ENCODE data around the gene PCGF1. TPM values are rescaled to one million over a fixed set of nuclear protein-coding genes. Genes with fewer than 3 reads are reported as not detected.
A peak's percentile ranks its signal among the peaks of the same experiment; 100 is the strongest.

The PCGF1 gene
- total and polyA plus RNA-seq, 9 of the 15 experiments (the other 6 are each of a cell fraction or from before 2014, with no cell fraction given): 20.3 to 45.7 (median 29.3) TPM

DNA sequence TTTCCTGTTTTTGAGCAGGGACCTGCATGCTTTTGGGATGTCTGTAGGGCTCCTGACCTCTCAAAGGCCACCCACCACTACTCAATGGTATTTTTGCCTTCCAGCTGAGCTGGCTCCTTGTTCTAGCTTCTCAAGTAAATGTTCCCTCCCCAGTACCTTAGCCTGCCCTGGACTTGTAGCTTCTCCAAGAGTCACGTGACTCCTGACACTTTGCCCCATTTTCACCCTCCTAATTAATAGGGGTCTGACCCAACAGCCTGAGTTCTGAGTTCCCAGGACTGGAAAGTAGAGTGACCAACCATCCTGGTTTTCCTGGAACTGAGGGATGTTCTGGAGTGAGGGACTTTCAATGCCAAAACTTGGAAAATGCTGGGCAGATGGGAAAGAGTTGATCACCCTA, 12.1 kb downstream of the PCGF1 start (continued):
- TF ChIP-seq, protein P1, sequence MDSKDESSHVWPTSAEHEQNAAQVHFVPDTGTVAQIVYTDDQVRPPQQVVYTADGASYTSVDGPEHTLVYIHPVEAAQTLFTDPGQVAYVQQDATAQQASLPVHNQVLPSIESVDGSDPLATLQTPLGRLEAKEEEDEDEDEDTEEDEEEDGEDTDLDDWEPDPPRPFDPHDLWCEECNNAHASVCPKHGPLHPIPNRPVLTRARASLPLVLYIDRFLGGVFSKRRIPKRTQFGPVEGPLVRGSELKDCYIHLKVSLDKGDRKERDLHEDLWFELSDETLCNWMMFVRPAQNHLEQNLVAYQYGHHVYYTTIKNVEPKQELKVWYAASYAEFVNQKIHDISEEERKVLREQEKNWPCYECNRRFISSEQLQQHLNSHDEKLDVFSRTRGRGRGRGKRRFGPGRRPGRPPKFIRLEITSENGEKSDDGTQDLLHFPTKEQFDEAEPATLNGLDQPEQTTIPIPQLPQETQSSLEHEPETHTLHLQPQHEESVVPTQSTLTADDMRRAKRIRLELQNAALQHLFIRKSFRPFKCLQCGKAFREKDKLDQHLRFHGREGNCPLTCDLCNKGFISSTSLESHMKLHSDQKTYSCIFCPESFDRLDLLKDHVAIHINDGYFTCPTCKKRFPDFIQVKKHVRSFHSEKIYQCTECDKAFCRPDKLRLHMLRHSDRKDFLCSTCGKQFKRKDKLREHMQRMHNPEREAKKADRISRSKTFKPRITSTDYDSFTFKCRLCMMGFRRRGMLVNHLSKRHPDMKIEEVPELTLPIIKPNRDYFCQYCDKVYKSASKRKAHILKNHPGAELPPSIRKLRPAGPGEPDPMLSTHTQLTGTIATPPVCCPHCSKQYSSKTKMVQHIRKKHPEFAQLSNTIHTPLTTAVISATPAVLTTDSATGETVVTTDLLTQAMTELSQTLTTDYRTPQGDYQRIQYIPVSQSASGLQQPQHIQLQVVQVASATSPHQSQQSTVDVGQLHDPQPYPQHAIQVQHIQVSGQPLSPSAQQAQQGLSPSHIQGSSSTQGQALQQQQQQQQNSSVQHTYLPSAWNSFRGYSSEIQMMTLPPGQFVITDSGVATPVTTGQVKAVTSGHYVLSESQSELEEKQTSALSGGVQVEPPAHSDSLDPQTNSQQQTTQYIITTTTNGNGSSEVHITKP (IDR thresholded peaks at IDR 0.05; ENCODE audit: partially characterized antibody): no peak
- TF ChIP-seq SIN3A (IDR thresholded peaks at IDR 0.05; ENCODE audit: borderline replicate concordance in 2 of 2, control insufficient read depth in 1 of 2, low read depth in 2 of 2, low read length in 2 of 2): no peak
- TF ChIP-seq CXXC5 (CRISPR knock-in tag; IDR thresholded peaks at IDR 0.05): no peak
- TF ChIP-seq, protein P2, sequence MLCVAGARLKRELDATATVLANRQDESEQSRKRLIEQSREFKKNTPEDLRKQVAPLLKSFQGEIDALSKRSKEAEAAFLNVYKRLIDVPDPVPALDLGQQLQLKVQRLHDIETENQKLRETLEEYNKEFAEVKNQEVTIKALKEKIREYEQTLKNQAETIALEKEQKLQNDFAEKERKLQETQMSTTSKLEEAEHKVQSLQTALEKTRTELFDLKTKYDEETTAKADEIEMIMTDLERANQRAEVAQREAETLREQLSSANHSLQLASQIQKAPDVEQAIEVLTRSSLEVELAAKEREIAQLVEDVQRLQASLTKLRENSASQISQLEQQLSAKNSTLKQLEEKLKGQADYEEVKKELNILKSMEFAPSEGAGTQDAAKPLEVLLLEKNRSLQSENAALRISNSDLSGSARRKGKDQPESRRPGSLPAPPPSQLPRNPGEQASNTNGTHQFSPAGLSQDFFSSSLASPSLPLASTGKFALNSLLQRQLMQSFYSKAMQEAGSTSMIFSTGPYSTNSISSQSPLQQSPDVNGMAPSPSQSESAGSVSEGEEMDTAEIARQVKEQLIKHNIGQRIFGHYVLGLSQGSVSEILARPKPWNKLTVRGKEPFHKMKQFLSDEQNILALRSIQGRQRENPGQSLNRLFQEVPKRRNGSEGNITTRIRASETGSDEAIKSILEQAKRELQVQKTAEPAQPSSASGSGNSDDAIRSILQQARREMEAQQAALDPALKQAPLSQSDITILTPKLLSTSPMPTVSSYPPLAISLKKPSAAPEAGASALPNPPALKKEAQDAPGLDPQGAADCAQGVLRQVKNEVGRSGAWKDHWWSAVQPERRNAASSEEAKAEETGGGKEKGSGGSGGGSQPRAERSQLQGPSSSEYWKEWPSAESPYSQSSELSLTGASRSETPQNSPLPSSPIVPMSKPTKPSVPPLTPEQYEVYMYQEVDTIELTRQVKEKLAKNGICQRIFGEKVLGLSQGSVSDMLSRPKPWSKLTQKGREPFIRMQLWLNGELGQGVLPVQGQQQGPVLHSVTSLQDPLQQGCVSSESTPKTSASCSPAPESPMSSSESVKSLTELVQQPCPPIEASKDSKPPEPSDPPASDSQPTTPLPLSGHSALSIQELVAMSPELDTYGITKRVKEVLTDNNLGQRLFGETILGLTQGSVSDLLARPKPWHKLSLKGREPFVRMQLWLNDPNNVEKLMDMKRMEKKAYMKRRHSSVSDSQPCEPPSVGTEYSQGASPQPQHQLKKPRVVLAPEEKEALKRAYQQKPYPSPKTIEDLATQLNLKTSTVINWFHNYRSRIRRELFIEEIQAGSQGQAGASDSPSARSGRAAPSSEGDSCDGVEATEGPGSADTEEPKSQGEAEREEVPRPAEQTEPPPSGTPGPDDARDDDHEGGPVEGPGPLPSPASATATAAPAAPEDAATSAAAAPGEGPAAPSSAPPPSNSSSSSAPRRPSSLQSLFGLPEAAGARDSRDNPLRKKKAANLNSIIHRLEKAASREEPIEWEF (CRISPR knock-in tag; IDR thresholded peaks at IDR 0.05): no peak
- no peak for TF ChIP-seq BCL6 (CRISPR knock-in tag; IDR thresholded peaks at IDR 0.05)
- no peak for TF ChIP-seq HEY1 (CRISPR knock-in tag; IDR thresholded peaks at IDR 0.05; ENCODE audit: borderline replicate concordance)
- TF ChIP-seq RAD51 (IDR thresholded peaks at IDR 0.05; ENCODE audit: borderline replicate concordance, low read depth): peak; percentile 52
- TF ChIP-seq FIP1L1 (IDR thresholded peaks at IDR 0.05; ENCODE audit: low read depth, low read length, poor library complexity, severe bottlenecking): no peak
- TF ChIP-seq, protein P3, sequence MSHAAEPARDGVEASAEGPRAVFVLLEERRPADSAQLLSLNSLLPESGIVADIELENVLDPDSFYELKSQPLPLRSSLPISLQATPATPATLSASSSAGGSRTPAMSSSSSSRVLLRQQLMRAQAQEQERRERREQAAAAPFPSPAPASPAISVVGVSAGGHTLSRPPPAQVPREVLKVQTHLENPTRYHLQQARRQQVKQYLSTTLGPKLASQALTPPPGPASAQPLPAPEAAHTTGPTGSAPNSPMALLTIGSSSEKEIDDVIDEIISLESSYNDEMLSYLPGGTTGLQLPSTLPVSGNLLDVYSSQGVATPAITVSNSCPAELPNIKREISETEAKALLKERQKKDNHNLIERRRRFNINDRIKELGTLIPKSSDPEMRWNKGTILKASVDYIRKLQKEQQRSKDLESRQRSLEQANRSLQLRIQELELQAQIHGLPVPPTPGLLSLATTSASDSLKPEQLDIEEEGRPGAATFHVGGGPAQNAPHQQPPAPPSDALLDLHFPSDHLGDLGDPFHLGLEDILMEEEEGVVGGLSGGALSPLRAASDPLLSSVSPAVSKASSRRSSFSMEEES (CRISPR knock-in tag; IDR thresholded peaks at IDR 0.05): peak; percentile 68
- TF ChIP-seq, protein P4, sequence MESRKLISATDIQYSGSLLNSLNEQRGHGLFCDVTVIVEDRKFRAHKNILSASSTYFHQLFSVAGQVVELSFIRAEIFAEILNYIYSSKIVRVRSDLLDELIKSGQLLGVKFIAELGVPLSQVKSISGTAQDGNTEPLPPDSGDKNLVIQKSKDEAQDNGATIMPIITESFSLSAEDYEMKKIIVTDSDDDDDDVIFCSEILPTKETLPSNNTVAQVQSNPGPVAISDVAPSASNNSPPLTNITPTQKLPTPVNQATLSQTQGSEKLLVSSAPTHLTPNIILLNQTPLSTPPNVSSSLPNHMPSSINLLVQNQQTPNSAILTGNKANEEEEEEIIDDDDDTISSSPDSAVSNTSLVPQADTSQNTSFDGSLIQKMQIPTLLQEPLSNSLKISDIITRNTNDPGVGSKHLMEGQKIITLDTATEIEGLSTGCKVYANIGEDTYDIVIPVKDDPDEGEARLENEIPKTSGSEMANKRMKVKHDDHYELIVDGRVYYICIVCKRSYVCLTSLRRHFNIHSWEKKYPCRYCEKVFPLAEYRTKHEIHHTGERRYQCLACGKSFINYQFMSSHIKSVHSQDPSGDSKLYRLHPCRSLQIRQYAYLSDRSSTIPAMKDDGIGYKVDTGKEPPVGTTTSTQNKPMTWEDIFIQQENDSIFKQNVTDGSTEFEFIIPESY (CRISPR knock-in tag; IDR thresholded peaks at IDR 0.05): no peak
- TF ChIP-seq, protein P5, sequence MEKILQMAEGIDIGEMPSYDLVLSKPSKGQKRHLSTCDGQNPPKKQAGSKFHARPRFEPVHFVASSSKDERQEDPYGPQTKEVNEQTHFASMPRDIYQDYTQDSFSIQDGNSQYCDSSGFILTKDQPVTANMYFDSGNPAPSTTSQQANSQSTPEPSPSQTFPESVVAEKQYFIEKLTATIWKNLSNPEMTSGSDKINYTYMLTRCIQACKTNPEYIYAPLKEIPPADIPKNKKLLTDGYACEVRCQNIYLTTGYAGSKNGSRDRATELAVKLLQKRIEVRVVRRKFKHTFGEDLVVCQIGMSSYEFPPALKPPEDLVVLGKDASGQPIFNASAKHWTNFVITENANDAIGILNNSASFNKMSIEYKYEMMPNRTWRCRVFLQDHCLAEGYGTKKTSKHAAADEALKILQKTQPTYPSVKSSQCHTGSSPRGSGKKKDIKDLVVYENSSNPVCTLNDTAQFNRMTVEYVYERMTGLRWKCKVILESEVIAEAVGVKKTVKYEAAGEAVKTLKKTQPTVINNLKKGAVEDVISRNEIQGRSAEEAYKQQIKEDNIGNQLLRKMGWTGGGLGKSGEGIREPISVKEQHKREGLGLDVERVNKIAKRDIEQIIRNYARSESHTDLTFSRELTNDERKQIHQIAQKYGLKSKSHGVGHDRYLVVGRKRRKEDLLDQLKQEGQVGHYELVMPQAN (IDR thresholded peaks at IDR 0.05; ENCODE audit: borderline replicate concordance): no peak

All from K562 (cell line).